Esophagus squamous epithelium (tissue), 4 donors: Measurements from ENCODE around the gene CCNY.
"Not testable (repeated sequence)": the region's sequence is repeated elsewhere in the genome, so short reads cannot be mapped to it uniquely, and the experiment has no call there.

Experiments
- CTCF ChIP-seq, 6 experiments: fragments of 450-650 bp in 4 of 6; fragments of 200-600 bp in 2 of 6; sonication (generic) in 2 of 6; IDR thresholded peaks; one replicate each; pipeline ENCODE4 v1.5.1; 2016 to 2019; ENCODE audit warnings: antibody characterized with exemption in 6 of 6, mild to moderate bottlenecking in 4 of 6, moderate library complexity in 4 of 6
- POLR2A ChIP-seq, 4 donors: fragments of 450-650 bp; IDR thresholded peaks; one replicate each; pipeline ENCODE4 v1.6.1; 2017; ENCODE audit warnings: antibody characterized with exemption in 4 of 4, mild to moderate bottlenecking in 4 of 4, moderate library complexity in 3 of 4

GRCh38 chr10:35315235-35315634, 21.1 kb upstream of the CCNY start:
- TF ChIP-seq CTCF, POLR2A (IDR thresholded peaks at IDR 0.05): not testable (repeated sequence)
